K562 (cell line): ENCODE data around the gene AGL. TPM values are rescaled to one million over a fixed set of nuclear protein-coding genes. Genes with fewer than 3 reads are reported as not detected.

Source experiments
- ATF7 ChIP-seq: fragments of 450-650 bp; IDR thresholded peaks from 2 replicates; pipeline ENCODE4 v1.7.1; 2014; ENCODE audit warnings: mild to moderate bottlenecking, moderate library complexity
- C11orf30 ChIP-seq: fragments of 450-650 bp; IDR thresholded peaks from 2 replicates; pipeline ENCODE4 v1.6.1; 2016; ENCODE audit warnings: low read depth, mild to moderate bottlenecking
- DPF2 ChIP-seq: fragments of 450-650 bp; IDR thresholded peaks from 2 replicates; pipeline ENCODE4 v1.6.1; 2016
- FOXP1 ChIP-seq: sonication (generic); formaldehyde crosslinking; IDR thresholded peaks from 2 replicates; pipeline ENCODE4 v1.8.0; 2022; ENCODE audit warnings: mild to moderate bottlenecking, missing genetic modification reagents
- GATAD2A ChIP-seq: fragments of 450-650 bp; IDR thresholded peaks from 2 replicates; pipeline ENCODE4 v1.6.1; 2017
- HIVEP1 ChIP-seq: fragments of 250-450 bp; sonication (Bioruptor Pico); IDR thresholded peaks from 2 replicates; pipeline ENCODE4 v1.4.0; 2020; ENCODE audit warnings: mild to moderate bottlenecking
- HNRNPUL1 ChIP-seq: fragments of 200-400 bp; formaldehyde crosslinking; IDR thresholded peaks from 2 replicates; pipeline ENCODE4 v1.6.1; 2017; ENCODE audit warnings: low read length
- ILK ChIP-seq: fragments of 450-650 bp; IDR thresholded peaks from 2 replicates; pipeline ENCODE4 v1.6.1; 2016; ENCODE audit warnings: missing genetic modification characterization, low read depth, mild to moderate bottlenecking, missing compliant biosample characterization, moderate library complexity, borderline replicate concordance
- MECOM ChIP-seq: fragments of 250-450 bp; sonication (Bioruptor Pico); IDR thresholded peaks from 2 replicates; pipeline ENCODE4 v1.8.0; 2022; ENCODE audit warnings: inconsistent platforms
- MEIS2 ChIP-seq: fragments of 450-650 bp; IDR thresholded peaks from 2 replicates; pipeline ENCODE4 v1.6.1; 2014; ENCODE audit warnings: mild to moderate bottlenecking; ENCODE audit not compliant: partially characterized antibody
- POLR2AphosphoS2 ChIP-seq: IDR thresholded peaks from 2 replicates; pipeline ENCODE4 v1.6.1; 2012; ENCODE audit warnings: low read length, improper control_type of control experiment
- SMAD4 ChIP-seq: fragments of 250-450 bp; sonication (Bioruptor Pico); conservative IDR thresholded peaks from 2 replicates; pipeline ENCODE4 v1.8.0; 2021; ENCODE audit warnings: inconsistent platforms, mild to moderate bottlenecking, moderate library complexity
- SOX6 ChIP-seq: fragments of 450-650 bp; IDR thresholded peaks from 2 replicates; pipeline ENCODE4 v1.6.1; 2014; ENCODE audit warnings: mild to moderate bottlenecking
- XRCC3 ChIP-seq: fragments of 450-650 bp; IDR thresholded peaks from 2 replicates; pipeline ENCODE4 v1.6.1; 2017; ENCODE audit warnings: mild to moderate bottlenecking, moderate library complexity
- ZNF121 ChIP-seq: sonication (generic); formaldehyde crosslinking; conservative IDR thresholded peaks from 2 replicates; pipeline ENCODE4 v1.8.0; 2022; ENCODE audit warnings: missing genetic modification reagents
- ZNF175 ChIP-seq: fragments of 200-800 bp; sonication (Bioruptor generic); IDR thresholded peaks from 2 replicates; pipeline ENCODE4 v1.6.1; 2016; ENCODE audit warnings: low read depth, mild to moderate bottlenecking, missing genetic modification characterization, missing compliant biosample characterization
- ZNF384 ChIP-seq: IDR thresholded peaks from 2 replicates; pipeline ENCODE4 v1.6.1; 2012; ENCODE audit warnings: low read depth, low read length, improper control_type of control experiment
- polyA plus RNA-seq, 8 experiments: library from polyadenylated mRNA; depleted of rRNA in 4 of 8; stranded (reverse) in 5 of 8; unstranded in 3 of 8; fragments of >200 nt; fragmentation: Nextera tagmentation in 2 of 8; fragmentation: Illumina TruSeq in 1 of 8; extraction: Ambion mirVana in 2 of 8; extraction: Trizol in 1 of 8; gene quantifications; 2 replicates each; pipeline versions ENCODE4 v1.2.1 to v1.2.3, GENCODE V29; 2011 to 2014; ENCODE audit warnings: inconsistent platforms in 1 of 8, missing spikeins in 1 of 8
- total RNA-seq, 7 experiments: library from RNA; depleted of rRNA in 6 of 7; stranded (reverse); fragments of >200 nt in 6 of 7; fragmentation: Illumina TruSeq in 2 of 7; extraction: Trizol in 2 of 7; gene quantifications; 2 replicates each; pipeline versions ENCODE4 v1.2.1 to v1.2.3, GENCODE V29; 2011 to 2021; ENCODE audit warnings: low replicate concordance in 1 of 7
- TF ChIP-seq, protein P1 (sequence below): sonication (generic); formaldehyde crosslinking; IDR thresholded peaks from 2 replicates; pipeline ENCODE4 v1.4.0; 2020; ENCODE audit warnings: mild to moderate bottlenecking, missing genetic modification reagents
- TF ChIP-seq, protein P2 (sequence below): sonication (generic); IDR thresholded peaks from 2 replicates; pipeline ENCODE4 v1.6.1; 2016
- TF ChIP-seq, protein P3 (sequence below), 2 experiments: fragments of 450-650 bp; conservative IDR thresholded peaks; 2 replicates each; pipeline ENCODE4 v1.6.1; 2017; ENCODE audit warnings: mild to moderate bottlenecking in 2 of 2, moderate library complexity in 2 of 2
- TF ChIP-seq, protein P4 (sequence below): fragments of 250-450 bp; sonication (Bioruptor Pico); IDR thresholded peaks from 2 replicates; pipeline ENCODE4 v1.5.0; 2020; ENCODE audit warnings: mild to moderate bottlenecking
- TF ChIP-seq, protein P5 (sequence below): fragments of 250-450 bp; sonication (Bioruptor Pico); IDR thresholded peaks from 2 replicates; pipeline ENCODE4 v1.5.0; 2021
- TF ChIP-seq, protein P6 (sequence below): IDR thresholded peaks from 2 replicates; pipeline ENCODE4 v1.6.1; 2011; ENCODE audit not compliant: insufficient read length; ENCODE audit errors: extremely low read depth

AGL gene
- total and polyA plus RNA-seq, 9 of the 15 experiments (the other 6 are each of a cell fraction or from before 2014, with no cell fraction given) = 6.3 to 20.4 (median 12.4) TPM

DNA sequence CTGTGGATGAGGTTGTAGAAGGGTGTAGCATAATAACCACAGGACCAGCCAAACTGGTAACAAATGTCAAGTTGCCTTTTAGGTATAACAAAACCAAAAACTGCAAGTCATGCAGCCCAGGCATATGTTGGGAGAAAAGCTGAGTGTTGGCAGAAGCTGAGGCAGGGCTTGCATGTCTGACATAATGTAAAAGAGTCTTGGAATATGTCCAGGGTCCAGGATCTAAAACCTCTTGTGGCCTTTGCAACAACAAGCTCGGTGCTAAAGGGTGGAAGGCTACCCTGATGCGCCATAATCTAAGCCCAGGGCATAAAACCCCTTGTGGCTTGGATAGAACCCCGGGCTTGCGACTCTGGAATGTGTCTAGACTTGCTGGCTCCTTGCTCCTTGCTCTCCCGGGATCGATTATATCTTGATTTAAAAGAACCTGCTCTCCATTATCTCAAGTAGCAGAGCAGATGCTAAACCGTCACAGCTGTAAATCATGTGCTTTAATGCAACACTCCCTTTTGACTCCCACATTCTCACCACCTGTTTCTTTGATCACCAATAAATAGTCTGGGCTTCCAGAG, 93.1 kb downstream of the AGL start (continued):
- TF ChIP-seq, protein P1, sequence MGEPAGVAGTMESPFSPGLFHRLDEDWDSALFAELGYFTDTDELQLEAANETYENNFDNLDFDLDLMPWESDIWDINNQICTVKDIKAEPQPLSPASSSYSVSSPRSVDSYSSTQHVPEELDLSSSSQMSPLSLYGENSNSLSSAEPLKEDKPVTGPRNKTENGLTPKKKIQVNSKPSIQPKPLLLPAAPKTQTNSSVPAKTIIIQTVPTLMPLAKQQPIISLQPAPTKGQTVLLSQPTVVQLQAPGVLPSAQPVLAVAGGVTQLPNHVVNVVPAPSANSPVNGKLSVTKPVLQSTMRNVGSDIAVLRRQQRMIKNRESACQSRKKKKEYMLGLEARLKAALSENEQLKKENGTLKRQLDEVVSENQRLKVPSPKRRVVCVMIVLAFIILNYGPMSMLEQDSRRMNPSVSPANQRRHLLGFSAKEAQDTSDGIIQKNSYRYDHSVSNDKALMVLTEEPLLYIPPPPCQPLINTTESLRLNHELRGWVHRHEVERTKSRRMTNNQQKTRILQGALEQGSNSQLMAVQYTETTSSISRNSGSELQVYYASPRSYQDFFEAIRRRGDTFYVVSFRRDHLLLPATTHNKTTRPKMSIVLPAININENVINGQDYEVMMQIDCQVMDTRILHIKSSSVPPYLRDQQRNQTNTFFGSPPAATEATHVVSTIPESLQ (CRISPR knock-in tag) = no peak
- peak; percentile 53; the same call in 1 of the 2 replicates for TF ChIP-seq MECOM (CRISPR knock-in tag)
- peak; percentile 97 for TF ChIP-seq MEIS2
- peak; percentile 67 for TF ChIP-seq ATF7
- TF ChIP-seq GATAD2A = peak; percentile 77; the same call in 1 of the 2 replicates
- no peak for TF ChIP-seq XRCC3
- TF ChIP-seq, protein P2, sequence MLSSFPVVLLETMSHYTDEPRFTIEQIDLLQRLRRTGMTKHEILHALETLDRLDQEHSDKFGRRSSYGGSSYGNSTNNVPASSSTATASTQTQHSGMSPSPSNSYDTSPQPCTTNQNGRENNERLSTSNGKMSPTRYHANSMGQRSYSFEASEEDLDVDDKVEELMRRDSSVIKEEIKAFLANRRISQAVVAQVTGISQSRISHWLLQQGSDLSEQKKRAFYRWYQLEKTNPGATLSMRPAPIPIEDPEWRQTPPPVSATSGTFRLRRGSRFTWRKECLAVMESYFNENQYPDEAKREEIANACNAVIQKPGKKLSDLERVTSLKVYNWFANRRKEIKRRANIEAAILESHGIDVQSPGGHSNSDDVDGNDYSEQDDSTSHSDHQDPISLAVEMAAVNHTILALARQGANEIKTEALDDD = 0 out of 2 replicates have a peak, but pooled peaks have one; percentile 43
- no peak for TF ChIP-seq ZNF384
- no peak for TF ChIP-seq FOXP1 (CRISPR knock-in tag)
- TF ChIP-seq DPF2 = peak; percentile 74
- TF ChIP-seq, protein P3, sequence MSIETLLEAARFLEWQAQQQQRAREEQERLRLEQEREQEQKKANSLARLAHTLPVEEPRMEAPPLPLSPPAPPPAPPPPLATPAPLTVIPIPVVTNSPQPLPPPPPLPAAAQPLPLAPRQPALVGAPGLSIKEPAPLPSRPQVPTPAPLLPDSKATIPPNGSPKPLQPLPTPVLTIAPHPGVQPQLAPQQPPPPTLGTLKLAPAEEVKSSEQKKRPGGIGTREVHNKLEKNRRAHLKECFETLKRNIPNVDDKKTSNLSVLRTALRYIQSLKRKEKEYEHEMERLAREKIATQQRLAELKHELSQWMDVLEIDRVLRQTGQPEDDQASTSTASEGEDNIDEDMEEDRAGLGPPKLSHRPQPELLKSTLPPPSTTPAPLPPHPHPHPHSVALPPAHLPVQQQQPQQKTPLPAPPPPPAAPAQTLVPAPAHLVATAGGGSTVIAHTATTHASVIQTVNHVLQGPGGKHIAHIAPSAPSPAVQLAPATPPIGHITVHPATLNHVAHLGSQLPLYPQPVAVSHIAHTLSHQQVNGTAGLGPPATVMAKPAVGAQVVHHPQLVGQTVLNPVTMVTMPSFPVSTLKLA (conservative IDR thresholded peaks at IDR 0.05) = peak in 1 of 2 experiments; percentile 44; a peak in 1 of 4 replicates
- TF ChIP-seq C11orf30 = peak; percentile 97
- TF ChIP-seq, protein P4, sequence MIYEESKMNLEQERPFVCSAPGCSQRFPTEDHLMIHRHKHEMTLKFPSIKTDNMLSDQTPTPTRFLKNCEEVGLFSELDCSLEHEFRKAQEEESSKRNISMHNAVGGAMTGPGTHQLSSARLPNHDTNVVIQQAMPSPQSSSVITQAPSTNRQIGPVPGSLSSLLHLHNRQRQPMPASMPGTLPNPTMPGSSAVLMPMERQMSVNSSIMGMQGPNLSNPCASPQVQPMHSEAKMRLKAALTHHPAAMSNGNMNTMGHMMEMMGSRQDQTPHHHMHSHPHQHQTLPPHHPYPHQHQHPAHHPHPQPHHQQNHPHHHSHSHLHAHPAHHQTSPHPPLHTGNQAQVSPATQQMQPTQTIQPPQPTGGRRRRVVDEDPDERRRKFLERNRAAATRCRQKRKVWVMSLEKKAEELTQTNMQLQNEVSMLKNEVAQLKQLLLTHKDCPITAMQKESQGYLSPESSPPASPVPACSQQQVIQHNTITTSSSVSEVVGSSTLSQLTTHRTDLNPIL (CRISPR knock-in tag) = no peak
- TF ChIP-seq, protein P5, sequence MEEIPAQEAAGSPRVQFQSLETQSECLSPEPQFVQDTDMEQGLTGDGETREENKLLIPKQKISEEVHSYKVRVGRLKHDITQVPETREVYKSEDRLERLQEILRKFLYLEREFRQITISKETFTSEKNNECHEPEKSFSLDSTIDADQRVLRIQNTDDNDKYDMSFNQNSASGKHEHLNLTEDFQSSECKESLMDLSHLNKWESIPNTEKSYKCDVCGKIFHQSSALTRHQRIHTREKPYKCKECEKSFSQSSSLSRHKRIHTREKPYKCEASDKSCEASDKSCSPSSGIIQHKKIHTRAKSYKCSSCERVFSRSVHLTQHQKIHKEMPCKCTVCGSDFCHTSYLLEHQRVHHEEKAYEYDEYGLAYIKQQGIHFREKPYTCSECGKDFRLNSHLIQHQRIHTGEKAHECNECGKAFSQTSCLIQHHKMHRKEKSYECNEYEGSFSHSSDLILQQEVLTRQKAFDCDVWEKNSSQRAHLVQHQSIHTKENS (CRISPR knock-in tag) = no peak
- TF ChIP-seq SOX6 = peak; percentile 58; the same call in 1 of the 2 replicates
- no peak for TF ChIP-seq ZNF175 (CRISPR knock-in tag)
- no peak for TF ChIP-seq HIVEP1
- no peak for TF ChIP-seq POLR2AphosphoS2
- no peak for TF ChIP-seq HNRNPUL1
- no peak for TF ChIP-seq ZNF121
- peak; percentile 97 for TF ChIP-seq SMAD4 (CRISPR knock-in tag)
- no peak for TF ChIP-seq ILK (tag)
- TF ChIP-seq, protein P6, sequence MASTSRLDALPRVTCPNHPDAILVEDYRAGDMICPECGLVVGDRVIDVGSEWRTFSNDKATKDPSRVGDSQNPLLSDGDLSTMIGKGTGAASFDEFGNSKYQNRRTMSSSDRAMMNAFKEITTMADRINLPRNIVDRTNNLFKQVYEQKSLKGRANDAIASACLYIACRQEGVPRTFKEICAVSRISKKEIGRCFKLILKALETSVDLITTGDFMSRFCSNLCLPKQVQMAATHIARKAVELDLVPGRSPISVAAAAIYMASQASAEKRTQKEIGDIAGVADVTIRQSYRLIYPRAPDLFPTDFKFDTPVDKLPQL = no peak
